Skeletal muscle tissue (tissue), 4 donors: Measurements from ENCODE around the gene PIGR. TPM values are rescaled to one million over a fixed set of nuclear protein-coding genes. Genes with fewer than 3 reads are reported as not detected.

Experiments
- H3K27ac ChIP-seq: one replicate; pipeline ENCODE4 v1.7.0; 2013; ENCODE audit warnings: mild to moderate bottlenecking, low read depth, low read length, inconsistent platforms
- H3K27me3 ChIP-seq, 3 donors: one replicate each; pipeline ENCODE4 v1.7.0; 2013; ENCODE audit warnings: low read length in 3 of 3; ENCODE audit not compliant: control insufficient read depth in 3 of 3, insufficient read depth in 3 of 3
- H3K36me3 ChIP-seq, 3 donors: one replicate each; pipeline ENCODE4 v1.7.0; 2013; ENCODE audit warnings: low read length in 3 of 3; ENCODE audit not compliant: control insufficient read depth in 3 of 3, insufficient read depth in 3 of 3
- H3K4me1 ChIP-seq, 3 donors: one replicate each; pipeline ENCODE4 v1.7.0; 2013; ENCODE audit warnings: low read length in 3 of 3, mild to moderate bottlenecking in 3 of 3; ENCODE audit not compliant: control insufficient read depth in 3 of 3, insufficient read depth in 3 of 3
- H3K4me3 ChIP-seq, 3 donors: one replicate each; pipeline ENCODE4 v1.7.0; 2013; ENCODE audit warnings: low read length in 3 of 3
- H3K9ac ChIP-seq, 3 donors: one replicate each; pipeline ENCODE4 v1.7.0; 2013; ENCODE audit warnings: low read length in 3 of 3, mild to moderate bottlenecking in 3 of 3, moderate library complexity in 2 of 3, low read depth in 1 of 3
- H3K9me3 ChIP-seq, 3 donors: one replicate each; pipeline ENCODE4 v1.7.0; 2013; ENCODE audit warnings: low read length in 3 of 3; ENCODE audit not compliant: control insufficient read depth in 3 of 3
- total RNA-seq: library from RNA; depleted of rRNA; stranded (reverse); fragments of >200 nt; gene quantifications from one replicate; pipeline ENCODE4 v1.2.3, GENCODE V29; 2014
- donor health status: Osteomylitis.

The PIGR gene
- total RNA-seq, 1 donor from 2014 or later, result under 0.01 TPM

DNA sequence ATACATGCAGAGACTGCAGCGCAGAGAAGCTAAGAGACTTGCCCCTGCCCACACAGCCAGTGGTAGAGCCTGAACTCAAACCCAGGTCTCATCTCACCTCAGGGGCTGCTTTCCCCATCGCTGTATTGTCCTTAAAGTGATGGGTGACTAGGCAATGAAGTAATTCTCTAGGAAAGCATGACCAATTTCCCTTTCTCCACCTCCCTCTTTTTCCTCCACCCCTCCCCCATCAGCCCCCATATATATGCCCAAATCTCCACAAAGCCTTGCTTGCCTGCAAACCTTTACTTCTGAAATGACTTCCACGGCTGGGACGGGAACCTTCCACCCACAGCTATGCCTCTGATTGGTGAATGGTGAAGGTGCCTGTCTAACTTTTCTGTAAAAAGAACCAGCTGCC is 49.1 kb downstream of the PIGR start, which contains the start of gene IL24:
IL24 (plus strand) TSS at position 269 of the 400 bp plus-strand sequence. CDS start 390 bp downstream, outside the sequence.
- Histone ChIP-seq H3K4me3 (no peak within 1 kb of the TSS), H3K9me3 (no peaks in the 10 kb centered on the region), H3K27me3 (peaks cover 0 to 3% (median 0%) of the 10 kb centered on the region in 3 donors), H3K27ac (no peak within 1 kb of the TSS), H3K9ac (no peak within 1 kb of the TSS), H3K4me1 (peaks cover 3 to 31% (median 11%) of the 10 kb centered on the region in 3 donors), H3K36me3 (no peaks in the 10 kb centered on the region)

DNA sequence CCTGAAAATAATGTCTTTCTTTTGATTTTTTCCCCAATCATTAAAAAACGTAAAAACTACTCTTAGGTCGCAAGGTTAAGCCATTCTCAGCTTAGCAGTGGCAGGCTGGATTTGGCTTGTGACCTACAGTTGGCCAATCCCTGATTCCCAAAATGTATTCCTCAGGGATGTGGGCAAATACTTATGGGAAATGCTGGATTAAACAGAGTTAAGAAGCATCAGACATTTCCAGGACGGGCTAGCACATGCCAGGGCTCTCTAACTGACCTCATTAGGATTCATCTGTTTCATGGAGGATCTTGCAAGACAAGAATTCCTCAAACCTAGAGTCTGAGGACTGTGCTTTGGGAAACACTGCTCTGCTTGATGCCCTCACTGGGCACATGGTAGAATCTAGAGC is 50.0 kb downstream of the PIGR start:
- no peaks in the 10 kb centered on the region for H3K36me3 ChIP-seq
- no peak overlapping the region for H3K4me3 ChIP-seq
- H3K27me3 ChIP-seq, result peaks cover 0 to 3% (median 0%) of the 10 kb centered on the region in 3 donors
- H3K4me1 ChIP-seq, result peaks cover 3 to 37% (median 11%) of the 10 kb centered on the region in 3 donors
- H3K27ac ChIP-seq, result no peak overlapping the region
- H3K9ac ChIP-seq, result no peak overlapping the region
- H3K9me3 ChIP-seq, result no peaks in the 10 kb centered on the region

DNA sequence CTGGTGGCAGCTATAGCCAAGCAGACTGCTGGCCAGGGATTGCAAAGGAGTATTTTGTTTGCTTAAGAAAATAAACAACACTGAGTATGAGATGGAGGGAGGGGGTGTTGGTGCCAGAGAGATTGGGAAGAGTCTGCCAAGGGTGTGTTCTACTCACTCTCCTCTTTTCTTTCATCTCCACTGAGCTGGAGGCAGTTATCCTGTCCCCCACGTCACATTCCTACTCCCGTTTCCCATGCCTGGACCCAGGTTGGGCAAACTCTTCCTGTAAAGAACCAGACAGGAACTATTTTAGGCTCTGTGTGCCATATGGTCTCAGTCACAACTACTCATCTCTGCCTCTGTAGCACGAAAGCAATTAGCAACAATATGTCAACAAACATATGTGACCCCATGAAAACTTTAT is 50.4 kb downstream of the PIGR start:
- no peak overlapping the region for H3K27ac ChIP-seq

DNA sequence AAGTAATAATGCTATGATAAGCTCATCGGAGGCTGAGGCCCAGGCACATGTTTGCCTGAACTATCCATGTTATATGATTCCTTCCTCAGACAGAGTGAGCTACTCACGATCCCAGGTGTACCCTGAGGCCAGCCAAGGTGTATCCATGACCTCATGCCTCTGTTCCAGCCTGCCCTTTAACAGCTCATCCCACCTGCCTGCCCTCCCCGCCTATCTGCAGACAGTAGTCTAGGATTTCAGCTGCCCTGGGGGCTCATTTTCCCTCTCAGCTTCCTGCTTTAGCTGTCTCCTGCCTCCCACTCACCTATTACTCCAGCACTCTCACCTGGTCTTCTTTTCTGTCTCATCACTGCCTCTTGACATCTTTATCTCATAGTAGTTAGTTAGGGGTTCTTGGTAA is 50.9 kb downstream of the PIGR start:
- no peaks in the 10 kb centered on the region for H3K9me3 ChIP-seq
- peaks cover 3 to 41% (median 11%) of the 10 kb centered on the region in 3 donors for H3K4me1 ChIP-seq
- no peak overlapping the region for H3K9ac ChIP-seq
- H3K4me3 ChIP-seq, result no peak overlapping the region
- no peak overlapping the region for H3K27ac ChIP-seq
- no peaks in the 10 kb centered on the region for H3K36me3 ChIP-seq
- peaks cover 0 to 3% (median 0%) of the 10 kb centered on the region in 3 donors for H3K27me3 ChIP-seq

More for the DNA sequence above, 50.4 kb downstream of the PIGR start:
- H3K4me1 ChIP-seq, result peaks cover 3 to 37% (median 11%) of the 10 kb centered on the region in 3 donors
- no peaks in the 10 kb centered on the region for H3K36me3 ChIP-seq
- no peak overlapping the region for H3K4me3 ChIP-seq
- H3K9ac ChIP-seq, result no peak overlapping the region
- no peaks in the 10 kb centered on the region for H3K9me3 ChIP-seq
- peaks cover 0 to 3% (median 0%) of the 10 kb centered on the region in 3 donors for H3K27me3 ChIP-seq

DNA sequence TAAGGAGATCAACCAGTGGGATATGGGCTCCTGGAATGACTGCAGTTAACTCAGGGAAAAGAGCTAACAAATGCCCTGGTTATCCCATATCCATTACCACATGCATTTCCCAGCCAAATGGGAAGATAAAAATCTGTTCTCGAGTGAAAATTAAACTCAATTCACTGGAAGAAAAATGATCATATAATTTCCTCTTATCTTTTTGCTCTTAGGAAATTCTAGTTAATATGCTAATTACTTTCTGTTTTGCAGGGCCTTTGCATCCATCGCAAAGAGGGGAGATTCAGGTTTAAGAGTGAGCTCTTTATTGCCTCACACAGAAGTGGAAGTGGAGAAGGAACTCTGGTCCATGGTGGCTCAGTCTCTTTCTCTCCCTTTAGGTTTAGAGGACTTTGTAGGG is 52.9 kb downstream of the PIGR start:
- H3K27ac ChIP-seq, result no peak overlapping the region

DNA sequence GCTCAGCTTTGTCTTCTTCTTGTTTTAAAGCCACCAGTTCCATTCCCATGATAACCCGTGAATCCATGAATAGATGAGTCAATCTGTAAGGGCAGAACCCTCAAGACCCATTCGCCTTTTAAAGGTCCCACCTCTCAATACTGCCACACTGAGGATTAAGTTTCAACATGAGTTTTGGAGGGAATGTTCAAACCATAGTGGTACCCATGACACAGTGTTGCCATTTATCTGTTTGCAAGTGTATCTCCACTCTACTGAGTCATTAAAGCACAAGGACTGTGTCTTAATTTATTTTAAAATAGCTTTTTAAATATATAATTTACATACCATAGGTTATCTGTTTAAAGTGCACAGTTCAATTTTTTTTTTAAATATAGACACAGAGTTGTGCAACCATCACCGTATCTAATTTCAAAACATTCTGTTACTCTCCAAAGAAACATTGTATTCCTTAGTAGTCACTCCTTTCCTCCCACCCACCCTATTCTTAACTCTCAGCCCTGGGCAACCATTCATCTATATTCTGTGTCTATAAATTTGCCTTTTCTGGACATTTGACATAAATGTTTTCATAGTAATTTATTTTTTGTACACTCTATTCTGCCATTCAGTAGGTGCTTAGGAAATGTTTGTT is 53.8 kb downstream of the PIGR start:
- H3K27ac ChIP-seq, result no peak overlapping the region
- no peak overlapping the region for H3K9ac ChIP-seq
- H3K4me1 ChIP-seq, result peaks cover 0 to 30% (median 0%) of the 10 kb centered on the region in 3 donors
- no peaks in the 10 kb centered on the region for H3K9me3 ChIP-seq
- H3K36me3 ChIP-seq, result no peaks in the 10 kb centered on the region
- no peak overlapping the region for H3K4me3 ChIP-seq
- H3K27me3 ChIP-seq, result peaks cover 0 to 7% (median 3%) of the 10 kb centered on the region in 3 donors

More for the DNA sequence above, 52.9 kb downstream of the PIGR start:
- Histone ChIP-seq H3K9ac (no peak overlapping the region), H3K36me3 (no peaks in the 10 kb centered on the region), H3K4me3 (no peak overlapping the region), H3K9me3 (no peaks in the 10 kb centered on the region), H3K27me3 (peaks cover 0 to 4% (median 3%) of the 10 kb centered on the region in 3 donors), H3K4me1 (peaks cover 0 to 34% (median 3%) of the 10 kb centered on the region in 3 donors)

DNA sequence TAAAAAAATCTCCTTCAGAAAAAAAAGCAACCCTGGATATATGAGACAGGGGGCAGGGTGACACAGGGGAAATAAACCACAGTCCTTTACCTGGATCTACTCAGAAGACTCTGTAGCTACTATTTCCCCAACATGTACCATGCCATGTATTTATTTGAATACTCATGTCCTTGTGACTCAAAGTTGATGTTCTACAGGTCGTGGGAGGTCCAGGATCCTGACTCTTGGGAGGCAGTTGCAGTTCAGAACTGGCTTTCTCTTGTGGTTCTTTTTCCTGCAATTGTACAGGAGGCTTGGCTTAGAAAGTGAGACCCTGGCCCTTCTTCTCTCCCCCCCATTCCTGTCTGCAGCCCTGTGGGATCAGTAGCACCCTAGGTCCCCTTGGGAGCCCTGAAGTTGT is 54.9 kb downstream of the PIGR start:
- no peak overlapping the region for H3K27ac ChIP-seq
- H3K9me3 ChIP-seq, result no peaks in the 10 kb centered on the region
- H3K4me1 ChIP-seq, result peaks cover 0 to 27% (median 0%) of the 10 kb centered on the region in 3 donors
- H3K36me3 ChIP-seq, result no peaks in the 10 kb centered on the region
- H3K9ac ChIP-seq, result no peak overlapping the region
- H3K4me3 ChIP-seq, result no peak overlapping the region
- peaks cover 0 to 9% (median 1%) of the 10 kb centered on the region in 3 donors for H3K27me3 ChIP-seq

DNA sequence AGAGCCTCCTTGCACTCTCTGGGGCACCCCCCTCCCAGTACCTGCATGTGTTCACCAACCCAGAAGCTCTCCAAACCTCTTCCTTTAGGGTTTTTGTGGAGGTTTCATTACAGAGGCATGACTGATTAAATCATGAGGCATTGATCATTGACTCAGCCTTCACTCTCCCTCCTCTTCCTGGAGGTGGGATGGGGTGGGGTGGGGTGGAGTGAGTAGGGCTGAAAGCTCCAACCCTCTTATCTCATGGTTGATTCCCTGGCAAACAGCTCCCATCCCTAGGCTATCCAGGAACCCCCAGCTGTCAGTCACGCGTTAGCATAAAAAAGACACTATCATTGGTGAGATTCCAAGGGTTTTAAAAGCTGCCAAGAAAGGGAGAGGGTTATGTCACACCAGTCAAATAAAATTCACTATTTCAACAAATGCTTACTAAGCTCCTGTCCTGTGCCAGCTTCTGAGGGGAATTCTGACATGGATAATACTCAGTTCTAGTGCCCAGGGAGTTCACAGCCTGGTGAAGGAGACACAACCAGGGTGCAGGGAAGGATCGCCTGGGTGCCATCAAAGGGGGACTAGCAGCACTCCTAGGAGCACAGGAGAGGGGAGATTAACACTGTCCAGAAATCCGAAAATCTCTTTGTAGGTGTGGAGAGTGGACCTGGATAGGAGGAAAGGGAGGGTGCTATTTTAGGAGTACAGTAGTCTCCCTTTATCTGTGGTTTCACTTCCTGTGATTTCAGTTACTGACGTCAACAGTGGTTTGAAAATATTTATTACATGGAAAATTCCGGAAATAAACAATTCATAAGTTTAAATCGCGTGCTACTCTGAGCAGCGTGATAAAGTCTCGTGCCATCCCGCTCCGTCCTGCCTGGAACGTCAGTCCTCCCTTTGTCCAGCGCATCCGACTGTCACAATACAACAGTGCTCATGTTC is 55.9 kb downstream of the PIGR start:
- no peak overlapping the region for H3K4me3 ChIP-seq
- H3K36me3 ChIP-seq, result no peaks in the 10 kb centered on the region
- H3K27me3 ChIP-seq, result peaks cover 0 to 9% (median 0%) of the 10 kb centered on the region in 3 donors
- no peaks in the 10 kb centered on the region for H3K9me3 ChIP-seq
- H3K4me1 ChIP-seq, result peaks cover 0 to 20% (median 0%) of the 10 kb centered on the region in 3 donors
- H3K9ac ChIP-seq, result no peak overlapping the region
- no peak overlapping the region for H3K27ac ChIP-seq

DNA sequence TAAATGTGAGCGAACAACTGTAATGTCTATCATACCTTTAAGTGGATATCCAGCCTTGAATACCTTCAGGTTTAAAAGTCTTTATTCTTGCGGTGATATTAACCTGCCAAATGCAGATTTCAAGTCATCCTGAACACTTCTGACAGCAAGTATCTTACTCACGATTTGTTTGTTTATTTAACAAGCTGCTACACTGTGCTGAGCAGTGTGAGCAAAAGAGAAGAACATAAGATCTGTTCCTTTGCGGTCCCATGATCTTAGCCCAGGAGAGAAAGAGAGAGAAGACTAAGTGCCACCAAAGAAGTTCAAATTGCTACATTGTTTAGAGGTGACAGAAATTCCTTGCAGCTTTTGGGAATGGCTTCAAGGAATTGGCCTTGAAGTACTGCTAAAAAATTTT is 58.6 kb downstream of the PIGR start:
- no peak overlapping the region for H3K9ac ChIP-seq
- peaks cover 0 to 9% (median 0%) of the 10 kb centered on the region in 3 donors for H3K27me3 ChIP-seq
- peaks cover 0 to 14% (median 0%) of the 10 kb centered on the region in 3 donors for H3K4me1 ChIP-seq
- H3K4me3 ChIP-seq, result no peak overlapping the region
- no peaks in the 10 kb centered on the region for H3K9me3 ChIP-seq
- H3K36me3 ChIP-seq, result no peaks in the 10 kb centered on the region
- H3K27ac ChIP-seq, result no peak overlapping the region
